Caco-2 (cell line): ENCODE results near the gene UQCC2. TPM values are rescaled to one million over a fixed set of nuclear protein-coding genes. Genes with fewer than 3 reads are reported as not detected.

ENCODE experiments used
- BruUV-seq: library from RNA; stranded (reverse); fragments of 400-500 nt; replicated peaks from 2 replicates; lab custom pipeline; 2021; lab: Mats Ljungman, UMichigan
- CTCF ChIA-PET: fragments of 300-600 bp; sonication (Branson Sonifier 250); formaldehyde crosslinking; loops from one replicate; lab custom pipeline; 2022; ENCODE audit warnings: antibody characterized with exemption; lab: Charles Lee
- POLR2A ChIA-PET: fragments of 300-600 bp; sonication (Branson Sonifier 250); formaldehyde crosslinking; loops from one replicate; lab custom pipeline; 2022; ENCODE audit warnings: antibody characterized with exemption; lab: Charles Lee
- DNase-seq, 2 experiments: peaks; one replicate each; pipeline versions ENCODE4 v3.0.0 to v3.0.0-alpha.2; 2020 to 2022
- H3K27me3 ChIP-seq: replicated peaks from 2 replicates; pipeline ENCODE4 v1.6.0; 2011; ENCODE audit warnings: low read length; ENCODE audit not compliant: control insufficient read depth, insufficient read depth
- H3K36me3 ChIP-seq: 2 replicates; pipeline ENCODE4 v1.5.1; 2011; ENCODE audit warnings: low read length; ENCODE audit not compliant: control insufficient read depth, insufficient read depth
- H3K4me1 ChIP-seq: fragments of 250-450 bp; sonication (Bioruptor Pico); 2 replicates; pipeline ENCODE4 v1.5.1; 2020; ENCODE audit warnings: mild to moderate bottlenecking
- H3K4me3 ChIP-seq: 2 replicates; pipeline ENCODE4 v1.5.1; 2011; ENCODE audit warnings: low read depth, mild to moderate bottlenecking, control low read depth, low read length
- H3K9me3 ChIP-seq: fragments of 250-450 bp; sonication (Bioruptor Pico); 2 replicates; pipeline ENCODE4 v1.5.1; 2020; ENCODE audit warnings: mild to moderate bottlenecking, moderate library complexity
- H3K27ac Mint-ChIP-seq: one replicate; pipeline ENCODE4 v1.8.0; 2022; ENCODE audit warnings: mixed read lengths; ENCODE audit not compliant: unreplicated experiment
- H3K27me3 Mint-ChIP-seq: one replicate; pipeline ENCODE4 v1.8.0; 2022; ENCODE audit warnings: mixed read lengths; ENCODE audit not compliant: insufficient read depth, unreplicated experiment
- H3K36me3 Mint-ChIP-seq: one replicate; pipeline ENCODE4 v1.8.0; 2022; ENCODE audit warnings: mild to moderate bottlenecking, mixed read lengths; ENCODE audit not compliant: insufficient read depth, unreplicated experiment
- H3K4me1 Mint-ChIP-seq: one replicate; pipeline ENCODE4 v1.8.0; 2022; ENCODE audit warnings: low read depth, mixed read lengths; ENCODE audit not compliant: unreplicated experiment
- H3K4me3 Mint-ChIP-seq: one replicate; pipeline ENCODE4 v1.8.0; 2022; ENCODE audit warnings: mild to moderate bottlenecking, moderate library complexity, mixed read lengths; ENCODE audit not compliant: unreplicated experiment
- H3K9me3 Mint-ChIP-seq: one replicate; pipeline ENCODE4 v1.8.0; 2022; ENCODE audit warnings: mixed read lengths; ENCODE audit not compliant: unreplicated experiment
- CTCF ChIP-seq, 2 experiments: fragments of 200-600 bp in 1 of 2; IDR thresholded peaks; 1 replicate in 1 of 2; 2 replicates in 1 of 2; pipeline versions ENCODE4 v1.5.1 to v1.8.0; 2011 to 2022; ENCODE audit warnings: antibody characterized with exemption in 1 of 2, control low read depth in 1 of 2, inconsistent platforms in 1 of 2, low read depth in 1 of 2, low read length in 1 of 2, mild to moderate bottlenecking in 1 of 2, moderate library complexity in 1 of 2; ENCODE audit not compliant: insufficient read depth in 1 of 2, severe bottlenecking in 1 of 2, unreplicated experiment in 1 of 2
- intact Hi-C: fragments of 100-400 bp; cut with micrococcal nuclease; formaldehyde crosslinking; loops from one replicate; pipeline ENCODE4 v1.10.0; 2022; ENCODE audit not compliant: unreplicated experiment
- total RNA-seq: library from RNA; stranded (reverse); gene quantifications from 2 replicates; pipeline ENCODE4 v1.2.3, GENCODE V29; 2022

UQCC2 gene
- total RNA-seq, 1 experiment from 2014 or later, result 122 TPM

DNA sequence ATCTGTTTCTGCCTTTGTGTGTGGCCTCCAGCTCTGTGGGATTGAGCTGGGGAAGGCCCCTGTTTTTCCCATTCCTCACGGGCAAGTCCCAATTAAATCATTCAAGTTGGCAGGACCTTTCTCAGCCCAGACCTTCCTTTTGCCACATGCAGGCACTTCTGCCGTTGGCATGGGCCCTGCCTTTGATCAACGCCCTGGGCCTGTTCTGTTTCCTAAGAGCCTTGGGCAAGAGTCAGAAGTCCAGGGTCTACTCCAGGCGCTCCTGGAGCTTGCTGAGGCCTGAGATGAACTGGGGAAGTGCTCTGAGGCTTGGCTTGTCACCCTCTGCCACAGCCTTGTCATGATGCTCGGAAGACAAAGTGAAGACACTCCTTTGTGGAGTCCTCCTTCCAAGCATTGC, 28.1 kb upstream of the UQCC2 start:
- no peaks in the 10 kb centered on the region for H3K9me3 ChIP-seq
- H3K27me3 ChIP-seq, result no peaks in the 10 kb centered on the region
- TF ChIP-seq CTCF (IDR thresholded peaks at IDR 0.05; ENCODE audit: insufficient read depth in 1 of 2, low read depth in 1 of 2, low read length in 1 of 2, severe bottlenecking in 1 of 2, unreplicated experiment in 1 of 2), result no peak
- BruUV-seq, result no TSS peak
- ChIA-PET POLR2A (interaction anchor here (0.6 to 0.8 kb wide), 2 partner anchors 15 to 28 kb away, joined by 3 to 4 read pairs; partner anchors contain the start of gene UQCC2), CTCF (interaction anchor here (2.7 kb wide), 1 partner anchor 28 kb away, joined by 9 read pairs; the partner anchor contains the start of gene UQCC2)
- H3K27me3 Mint-ChIP-seq, result no peaks in the 10 kb centered on the region
- H3K4me1 ChIP-seq, result peaks cover 8% of the 10 kb centered on the region
- no peaks in the 10 kb centered on the region for H3K36me3 ChIP-seq
- H3K4me3 ChIP-seq, result no peak overlapping the region
- H3K9me3 Mint-ChIP-seq, result no peaks in the 10 kb centered on the region
- DNase-seq, result no peak
- no peaks in the 10 kb centered on the region for H3K36me3 Mint-ChIP-seq
- intact Hi-C loops, result no loop called here
- H3K4me1 Mint-ChIP-seq, result no peaks in the 10 kb centered on the region
- peak overlapping the region; percentile 42 for H3K27ac Mint-ChIP-seq
- no peak overlapping the region for H3K4me3 Mint-ChIP-seq

- Histone ChIP-seq H3K36me3 (no peaks in the 10 kb centered on the region), H3K4me1 (peaks cover 4% of the 10 kb centered on the region), H3K27me3 (no peaks in the 10 kb centered on the region), H3K9me3 (no peaks in the 10 kb centered on the region), H3K4me3 (no peak overlapping the region)
- Mint-ChIP-seq H3K4me1 (no peaks in the 10 kb centered on the region), H3K27me3 (no peaks in the 10 kb centered on the region), H3K9me3 (no peaks in the 10 kb centered on the region), H3K36me3 (no peaks in the 10 kb centered on the region), H3K27ac (no peak overlapping the region), H3K4me3 (no peak overlapping the region)
- no peak for DNase-seq
- no peak for TF ChIP-seq CTCF (IDR thresholded peaks at IDR 0.05; ENCODE audit: insufficient read depth in 1 of 2, low read depth in 1 of 2, low read length in 1 of 2, severe bottlenecking in 1 of 2, unreplicated experiment in 1 of 2)
- intact Hi-C loops, result no loop called here
- ChIA-PET CTCF (interaction anchor here (0.6 to 2.7 kb wide), 3 partner anchors 18 to 27 kb away, joined by 4 to 9 read pairs (median 4); partner anchors contain the start of gene UQCC2), POLR2A (no interaction called here)
- BruUV-seq, result no TSS peak
Measured at GRCh38 chr6:33738879-33739278, 27.4 kb upstream of the UQCC2 start.

- Mint-ChIP-seq H3K36me3 (no peaks in the 10 kb centered on the region), H3K27me3 (no peaks in the 10 kb centered on the region), H3K4me1 (no peaks in the 10 kb centered on the region), H3K9me3 (no peaks in the 10 kb centered on the region), H3K4me3 (no peak overlapping the region), H3K27ac (no peak overlapping the region)
- no peaks in the 10 kb centered on the region for H3K27me3 ChIP-seq
- DNase-seq, result no peak
- no TSS peak for BruUV-seq
- intact Hi-C loops, result no loop called here
- H3K4me3 ChIP-seq, result no peak overlapping the region
- ChIA-PET POLR2A (no interaction called here), CTCF (interaction anchor here (1.4 to 2.7 kb wide), 2 partner anchors 24 to 27 kb away, joined by 4 to 9 read pairs; partner anchors contain the start of gene UQCC2)
- H3K9me3 ChIP-seq, result no peaks in the 10 kb centered on the region
- TF ChIP-seq CTCF (IDR thresholded peaks at IDR 0.05; ENCODE audit: insufficient read depth in 1 of 2, low read depth in 1 of 2, low read length in 1 of 2, severe bottlenecking in 1 of 2, unreplicated experiment in 1 of 2), result no peak
- H3K4me1 ChIP-seq, result 0 out of 2 replicates have a peak, but pooled peaks cover 2% of the 10 kb centered on the region
- no peaks in the 10 kb centered on the region for H3K36me3 ChIP-seq
Measured at GRCh38 chr6:33738153-33738552, 26.7 kb upstream of the UQCC2 start.
